SW 1271 (cell line): ENCODE data around the gene CDIPT.
"Not testable (repeated sequence)": the region's sequence is repeated elsewhere in the genome, so short reads cannot be mapped to it uniquely, and the experiment has no call there.

ENCODE experiments used
- DNase-seq, 2 experiments: peaks; one replicate each; lab custom pipeline; 2025; lab: John Stamatoyannopoulos, UW

The CDIPT gene

GRCh38 chr16:29858149-29858849, 4.7 kb downstream of the CDIPT start:
- no peak for DNase-seq

- no peak for DNase-seq
Observed at GRCh38 chr16:29857133-29857760, 5.8 kb downstream of the CDIPT start.

GRCh38 chr16:29854520-29855100, 8.4 kb downstream of the CDIPT start:
- peak in 1 of 2 experiments; percentile 21 for DNase-seq

GRCh38 chr16:29852654-29853053, 10.4 kb downstream of the CDIPT start:
- DNase-seq: no peak

- no peak for DNase-seq
Observed at GRCh38 chr16:29850998-29851397, 12.0 kb downstream of the CDIPT start.

GRCh38 chr16:29849505-29849904, 13.5 kb downstream of the CDIPT start:
- DNase-seq: no peak

- DNase-seq: peak; percentile 46 to 62
Observed at GRCh38 chr16:29848420-29849297, 14.4 kb downstream of the CDIPT start.

GRCh38 chr16:29845656-29846055, 17.4 kb downstream of the CDIPT start:
- no peak for DNase-seq

GRCh38 chr16:29844575-29845331, 18.3 kb downstream of the CDIPT start:
- DNase-seq: no peak

- no peak for DNase-seq
Observed at GRCh38 chr16:29843931-29844330, 19.1 kb downstream of the CDIPT start.

GRCh38 chr16:29842732-29843346, 20.2 kb downstream of the CDIPT start:
- DNase-seq: no peak

GRCh38 chr16:29841631-29842030, 21.4 kb downstream of the CDIPT start:
- DNase-seq: no peak

GRCh38 chr16:29840240-29840639, 22.8 kb downstream of the CDIPT start:
- DNase-seq: no peak

GRCh38 chr16:29839822-29840221, 23.2 kb downstream of the CDIPT start:
- no peak for DNase-seq

- DNase-seq: no peak
Observed at GRCh38 chr16:29837841-29838240, 25.2 kb downstream of the CDIPT start.

GRCh38 chr16:29836623-29837022, 26.4 kb downstream of the CDIPT start:
- no peak for DNase-seq

- DNase-seq: no peak
Observed at GRCh38 chr16:29835926-29836325, 27.1 kb downstream of the CDIPT start.

GRCh38 chr16:29834079-29834478, 28.9 kb downstream of the CDIPT start:
- DNase-seq: no peak

GRCh38 chr16:29833219-29833618, 29.8 kb downstream of the CDIPT start:
- not testable (repeated sequence) for DNase-seq

GRCh38 chr16:29831490-29831889, 31.5 kb downstream of the CDIPT start:
- DNase-seq: no peak

- DNase-seq: no peak
Observed at GRCh38 chr16:29830774-29831173, 32.3 kb downstream of the CDIPT start.
